DND-41 (cell line): ENCODE data around the gene NPHS1.

Experiments used
- ATAC-seq: fragments of 200-7000 bp; cut with Tn5 transposase; 3 replicates; pipeline ENCODE4 v1.9.1; 2021; ENCODE audit warnings: low read depth; ENCODE audit not compliant: insufficient read depth
- DNase-seq: peaks from one replicate; pipeline ENCODE4 v3.0.0-alpha.2; 2020
- H2AFZ ChIP-seq: 2 replicates; pipeline ENCODE4 v1.6.0; 2012; ENCODE audit warnings: low read depth, low read length
- H3K27ac ChIP-seq: 2 replicates; pipeline ENCODE4 v1.5.1; 2012; ENCODE audit warnings: low read length, inconsistent platforms
- H3K27me3 ChIP-seq: fragments of 200-600 bp; sonication (generic); 2 replicates; pipeline ENCODE4 v1.6.0; 2012; ENCODE audit warnings: low read length, mild to moderate bottlenecking, inconsistent platforms; ENCODE audit not compliant: insufficient read depth, poor library complexity
- H3K36me3 ChIP-seq: 2 replicates; pipeline ENCODE4 v1.5.1; 2012; ENCODE audit warnings: low read length, inconsistent platforms; ENCODE audit not compliant: insufficient read depth
- H3K4me1 ChIP-seq: 2 replicates; pipeline ENCODE4 v1.5.1; 2012; ENCODE audit warnings: mild to moderate bottlenecking, low read length; ENCODE audit not compliant: insufficient read depth
- H3K4me2 ChIP-seq: 2 replicates; pipeline ENCODE4 v1.6.0; 2012; ENCODE audit warnings: mild to moderate bottlenecking, moderate library complexity, low read length, inconsistent platforms; ENCODE audit not compliant: insufficient read depth
- H3K4me3 ChIP-seq, 2 experiments: fragments of 200-600 bp in 1 of 2; shearing (Covaris generic) in 1 of 2; 2 replicates each; pipeline ENCODE4 v1.5.1; 2012 to 2016; ENCODE audit warnings: inconsistent platforms in 2 of 2, low read length in 2 of 2, mild to moderate bottlenecking in 2 of 2, low read depth in 1 of 2, moderate library complexity in 1 of 2
- H3K79me2 ChIP-seq: 2 replicates; pipeline ENCODE4 v1.6.0; 2012; ENCODE audit warnings: low read length, inconsistent platforms; ENCODE audit not compliant: insufficient read depth
- H3K9ac ChIP-seq: 2 replicates; pipeline ENCODE4 v1.6.0; 2012; ENCODE audit warnings: low read depth, mild to moderate bottlenecking, inconsistent platforms, low read length, moderate library complexity
- H3K9me3 ChIP-seq: 2 replicates; pipeline ENCODE4 v1.5.1; 2012; ENCODE audit warnings: low read length, moderate library complexity, mild to moderate bottlenecking, inconsistent platforms; ENCODE audit not compliant: insufficient read depth, severe bottlenecking
- H4K20me1 ChIP-seq: 2 replicates; pipeline ENCODE4 v1.6.0; 2012; ENCODE audit warnings: low read length; ENCODE audit not compliant: insufficient read depth
- EZH2 ChIP-seq: IDR thresholded peaks from 3 replicates; pipeline ENCODE4 v1.6.1; 2012; ENCODE audit warnings: borderline replicate concordance, low read depth, mild to moderate bottlenecking, moderate library complexity, low read length, inconsistent platforms; ENCODE audit not compliant: severe bottlenecking
- TF ChIP-seq, protein P1 (sequence below): IDR thresholded peaks from 2 replicates; pipeline ENCODE4 v1.5.1; 2012; ENCODE audit warnings: borderline replicate concordance, low read length, moderate library complexity, mild to moderate bottlenecking; ENCODE audit not compliant: poor library complexity, severe bottlenecking; ENCODE audit errors: extremely low read depth

NPHS1 gene

DNA sequence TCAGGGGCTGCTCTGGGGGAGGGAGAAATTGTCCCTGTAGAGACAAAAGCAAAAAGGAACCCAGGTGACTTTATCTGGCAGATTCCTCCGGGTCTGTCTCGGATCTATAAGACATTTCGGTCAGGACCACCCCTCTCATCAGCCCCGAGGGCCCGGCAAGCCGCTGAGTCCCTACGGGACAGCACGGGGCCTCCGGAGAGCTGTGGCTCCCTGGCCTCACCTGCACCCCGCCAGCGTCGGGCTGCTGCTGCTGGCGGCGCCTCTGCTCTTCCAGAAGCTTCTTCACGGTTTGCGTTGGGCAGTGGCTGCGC, 46.1 kb upstream of the NPHS1 start:
- Histone ChIP-seq H4K20me1 (no peaks in the 10 kb centered on the region), H3K4me1 (peaks cover 44% of the 10 kb centered on the region), H2AFZ (no peak overlapping the region), H3K4me2 (peak overlapping the region; percentile 98; the same call in 1 of the 2 replicates), H3K4me3 (no peak overlapping the region), H3K9ac (0 out of 2 replicates have a peak overlapping the region, but pooled peaks have one; percentile 94), H3K27me3 (no peaks in the 10 kb centered on the region), H3K9me3 (no peaks in the 10 kb centered on the region), H3K79me2 (peaks cover 10% of the 10 kb centered on the region; the same call in 1 of the 2 replicates), H3K36me3 (peaks cover 24% of the 10 kb centered on the region), H3K27ac (no peak overlapping the region)
- no peak for ATAC-seq
- no peak for DNase-seq
- no peak for TF ChIP-seq EZH2
- TF ChIP-seq, protein P1, sequence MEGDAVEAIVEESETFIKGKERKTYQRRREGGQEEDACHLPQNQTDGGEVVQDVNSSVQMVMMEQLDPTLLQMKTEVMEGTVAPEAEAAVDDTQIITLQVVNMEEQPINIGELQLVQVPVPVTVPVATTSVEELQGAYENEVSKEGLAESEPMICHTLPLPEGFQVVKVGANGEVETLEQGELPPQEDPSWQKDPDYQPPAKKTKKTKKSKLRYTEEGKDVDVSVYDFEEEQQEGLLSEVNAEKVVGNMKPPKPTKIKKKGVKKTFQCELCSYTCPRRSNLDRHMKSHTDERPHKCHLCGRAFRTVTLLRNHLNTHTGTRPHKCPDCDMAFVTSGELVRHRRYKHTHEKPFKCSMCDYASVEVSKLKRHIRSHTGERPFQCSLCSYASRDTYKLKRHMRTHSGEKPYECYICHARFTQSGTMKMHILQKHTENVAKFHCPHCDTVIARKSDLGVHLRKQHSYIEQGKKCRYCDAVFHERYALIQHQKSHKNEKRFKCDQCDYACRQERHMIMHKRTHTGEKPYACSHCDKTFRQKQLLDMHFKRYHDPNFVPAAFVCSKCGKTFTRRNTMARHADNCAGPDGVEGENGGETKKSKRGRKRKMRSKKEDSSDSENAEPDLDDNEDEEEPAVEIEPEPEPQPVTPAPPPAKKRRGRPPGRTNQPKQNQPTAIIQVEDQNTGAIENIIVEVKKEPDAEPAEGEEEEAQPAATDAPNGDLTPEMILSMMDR: no peak

DNA sequence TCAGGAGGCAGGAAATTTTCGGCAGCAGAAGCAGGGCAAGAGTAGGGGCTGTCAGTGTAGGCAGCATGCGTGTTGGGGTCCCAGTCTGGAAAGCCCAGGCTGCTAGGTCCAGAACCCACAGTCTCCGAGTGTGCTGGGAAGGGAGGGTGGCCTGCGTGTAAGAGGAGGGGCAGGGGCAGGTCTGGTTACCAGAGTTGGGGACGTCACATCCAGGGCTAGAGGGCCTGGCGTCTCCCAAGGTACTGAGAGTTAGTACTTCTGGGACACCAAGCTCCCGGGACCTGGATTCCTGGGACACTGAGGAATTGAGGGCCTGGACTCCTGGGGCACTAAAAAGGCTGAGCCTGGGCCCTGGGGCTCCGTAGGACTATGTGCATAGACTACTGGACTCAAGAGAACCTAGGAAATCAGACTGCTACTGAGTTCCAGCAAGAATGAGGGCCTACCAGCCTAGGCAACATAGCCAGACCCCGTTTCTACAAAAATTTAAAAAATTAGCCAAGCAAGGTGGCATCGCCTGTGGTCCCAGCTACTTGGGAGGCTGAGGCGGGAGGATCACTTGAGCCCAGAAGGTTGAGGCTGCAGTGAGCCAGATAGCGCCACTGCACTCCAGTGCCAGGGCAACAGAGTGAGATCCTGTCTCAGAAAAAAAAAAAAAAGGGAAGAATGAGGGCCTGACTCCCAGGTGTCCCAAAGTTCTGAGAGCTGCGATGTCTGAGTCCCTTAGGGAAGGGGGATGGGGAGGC, 45.6 kb upstream of the NPHS1 start:
- Histone ChIP-seq H3K79me2 (peaks cover 10% of the 10 kb centered on the region; the same call in 1 of the 2 replicates), H3K27ac (no peak overlapping the region), H3K27me3 (no peaks in the 10 kb centered on the region), H3K36me3 (peaks cover 24% of the 10 kb centered on the region), H3K9me3 (no peaks in the 10 kb centered on the region), H3K4me2 (no peak overlapping the region), H3K9ac (no peak overlapping the region), H3K4me1 (peaks cover 38% of the 10 kb centered on the region), H3K4me3 (no peak overlapping the region), H4K20me1 (no peaks in the 10 kb centered on the region), H2AFZ (no peak overlapping the region)
- no peak for ATAC-seq
- DNase-seq: no peak
- TF ChIP-seq EZH2: no peak
- TF ChIP-seq, protein P1: no peak

DNA sequence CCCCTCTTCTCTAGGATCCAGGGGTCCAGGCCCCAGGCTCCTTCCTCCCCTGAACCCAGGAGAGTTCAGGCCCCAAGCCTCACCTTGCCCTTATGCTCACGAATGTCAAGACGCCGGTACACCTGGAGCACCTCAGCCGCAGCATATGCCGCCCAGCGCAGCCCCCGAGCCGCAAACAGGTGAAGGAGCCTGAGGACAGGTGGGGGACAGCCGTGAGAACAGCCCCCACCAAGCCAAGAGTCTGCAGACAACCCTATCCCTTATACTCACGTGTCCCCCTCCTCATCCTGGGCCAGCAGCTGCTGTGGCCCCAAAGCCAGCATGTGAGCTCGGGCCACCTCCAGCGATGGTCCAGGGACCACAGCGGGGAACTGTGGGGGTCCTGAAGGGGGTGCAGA, 44.3 kb upstream of the NPHS1 start:
- H2AFZ ChIP-seq: no peak overlapping the region
- H3K36me3 ChIP-seq: peaks cover 27% of the 10 kb centered on the region
- DNase-seq: no peak
- TF ChIP-seq EZH2: no peak
- TF ChIP-seq, protein P1: no peak
- H3K79me2 ChIP-seq: peaks cover 10% of the 10 kb centered on the region; the same call in 1 of the 2 replicates
- H3K4me2 ChIP-seq: no peak overlapping the region
- ATAC-seq: no peak
- no peaks in the 10 kb centered on the region for H4K20me1 ChIP-seq
- H3K9me3 ChIP-seq: no peaks in the 10 kb centered on the region
- H3K4me3 ChIP-seq: no peak overlapping the region
- no peak overlapping the region for H3K27ac ChIP-seq
- no peak overlapping the region for H3K9ac ChIP-seq
- H3K4me1 ChIP-seq: peaks cover 26% of the 10 kb centered on the region
- no peaks in the 10 kb centered on the region for H3K27me3 ChIP-seq
